Gastrocnemius medialis (tissue), 4 donors: ENCODE data around the gene POGLUT2.

Experiments used
- CTCF ChIP-seq, 5 experiments: fragments of 450-650 bp in 3 of 5; fragments of 200-600 bp in 2 of 5; sonication (generic) in 2 of 5; IDR thresholded peaks in 4 of 5; conservative IDR thresholded peaks in 1 of 5; 1 replicate in 4 of 5; 2 replicates in 1 of 5; pipeline ENCODE4 v1.5.1; 2016 to 2019; ENCODE audit warnings: antibody characterized with exemption in 5 of 5, mild to moderate bottlenecking in 3 of 5, moderate library complexity in 3 of 5
- POLR2A ChIP-seq, 2 donors: fragments of 450-650 bp; IDR thresholded peaks; one replicate each; pipeline ENCODE4 v1.6.1; 2017; ENCODE audit warnings: antibody characterized with exemption in 2 of 2, mild to moderate bottlenecking in 2 of 2, moderate library complexity in 2 of 2

- TF ChIP-seq CTCF (IDR thresholded peaks at IDR 0.05 in 4 of 5, conservative IDR thresholded peaks at IDR 0.05 in 1 of 5) = no peak
- no peak for TF ChIP-seq POLR2A (IDR thresholded peaks at IDR 0.05)
Observed at GRCh38 chr13:102751886-102752285, 46.9 kb downstream of the POGLUT2 start.
